Neural cell (in vitro differentiated cells): ENCODE measurements around the gene LRRC53. TPM values are rescaled to one million over a fixed set of nuclear protein-coding genes. Genes with fewer than 3 reads are reported as not detected.

Source experiments
- H2AFZ ChIP-seq: fragments of 200-600, 300-800 bp; sonication (generic), shearing (Covaris generic); 2 replicates; pipeline ENCODE4 v1.6.0; 2014; ENCODE audit warnings: low read depth, mild to moderate bottlenecking, antibody characterized with exemption, low read length, moderate library complexity
- H3F3A ChIP-seq: fragments of 200-600 bp; shearing (Covaris generic); 2 replicates; pipeline ENCODE4 v1.6.1; 2016; ENCODE audit warnings: mild to moderate bottlenecking, moderate library complexity, mixed read lengths, antibody characterized with exemption, low read length; ENCODE audit not compliant: insufficient read depth, poor library complexity, severe bottlenecking
- H3K27ac ChIP-seq: fragments of 200-600, 300-800 bp; sonication (generic), shearing (Covaris generic); 2 replicates; pipeline ENCODE4 v1.5.1; 2014; ENCODE audit warnings: mild to moderate bottlenecking, low read length, moderate library complexity
- H3K27me3 ChIP-seq: fragments of 300-800, 200-600 bp; sonication (generic), shearing (Covaris generic); 2 replicates; pipeline ENCODE4 v1.6.0; 2014; ENCODE audit warnings: mild to moderate bottlenecking, low read depth, low read length, moderate library complexity; ENCODE audit not compliant: insufficient read depth
- H3K36me3 ChIP-seq: fragments of 300-800, 200-600 bp; sonication (generic), shearing (Covaris generic); 2 replicates; pipeline ENCODE4 v1.5.1; 2014; ENCODE audit warnings: mild to moderate bottlenecking, antibody characterized with exemption, low read length, moderate library complexity; ENCODE audit not compliant: insufficient read depth
- H3K4me2 ChIP-seq: fragments of 300-800, 200-600 bp; sonication (generic), shearing (Covaris generic); 2 replicates; pipeline ENCODE4 v1.6.0; 2014; ENCODE audit warnings: mild to moderate bottlenecking, low read length
- H3K4me3 ChIP-seq: fragments of 300-800, 200-600 bp; sonication (generic), shearing (Covaris generic); 2 replicates; pipeline ENCODE4 v1.5.1; 2014; ENCODE audit warnings: mild to moderate bottlenecking, low read length, moderate library complexity
- H3K79me2 ChIP-seq: fragments of 200-600 bp; shearing (Covaris generic); replicated peaks from 2 replicates; pipeline ENCODE4 v1.6.0; 2014; ENCODE audit warnings: mild to moderate bottlenecking, low read length, moderate library complexity; ENCODE audit not compliant: insufficient read depth
- H3K9ac ChIP-seq: fragments of 300-800, 200-600 bp; sonication (generic), shearing (Covaris generic); 2 replicates; pipeline ENCODE4 v1.6.1; 2016; ENCODE audit warnings: mild to moderate bottlenecking, low read length, mixed read lengths
- H3K9me2 ChIP-seq: fragments of 200-600 bp; shearing (Covaris generic); 2 replicates; pipeline ENCODE4 v1.6.1; 2016; ENCODE audit warnings: mild to moderate bottlenecking, low read length, mixed read lengths; ENCODE audit not compliant: insufficient read depth
- H3K9me3 ChIP-seq: fragments of 200-600, 300-800 bp; sonication (generic), shearing (Covaris generic); 2 replicates; pipeline ENCODE4 v1.6.1; 2016; ENCODE audit warnings: mild to moderate bottlenecking, mixed run types, low read length, moderate library complexity, mixed read lengths
- H4K20me1 ChIP-seq: fragments of 200-600 bp; shearing (Covaris generic); 2 replicates; pipeline ENCODE4 v1.6.1; 2016; ENCODE audit warnings: mild to moderate bottlenecking, mixed run types; ENCODE audit not compliant: insufficient read depth
- EP300 ChIP-seq: fragments of 450-650 bp; conservative IDR thresholded peaks from 2 replicates; pipeline ENCODE4 v1.6.1; 2014; ENCODE audit warnings: antibody characterized with exemption, mild to moderate bottlenecking, moderate library complexity; ENCODE audit not compliant: poor library complexity, severe bottlenecking
- EZH2 ChIP-seq: fragments of 200-600, 300-800 bp; shearing (Covaris generic), sonication (generic); IDR thresholded peaks from 2 replicates; pipeline ENCODE4 v1.6.1; 2014; ENCODE audit warnings: antibody characterized with exemption, low read length, borderline replicate concordance, mild to moderate bottlenecking; ENCODE audit not compliant: insufficient read depth, poor library complexity, severe bottlenecking
- MXI1 ChIP-seq: fragments of 450-650 bp; conservative IDR thresholded peaks from 2 replicates; pipeline ENCODE4 v1.6.1; 2014; ENCODE audit warnings: antibody characterized with exemption, mild to moderate bottlenecking; ENCODE audit not compliant: poor library complexity, severe bottlenecking
- POLR2AphosphoS5 ChIP-seq: IDR thresholded peaks from 2 replicates; pipeline ENCODE4 v1.6.1; 2012
- RAD21 ChIP-seq: fragments of 450-650 bp; conservative IDR thresholded peaks from 2 replicates; pipeline ENCODE4 v1.6.1; 2014; ENCODE audit warnings: antibody characterized with exemption, mild to moderate bottlenecking, moderate library complexity
- SMC3 ChIP-seq: fragments of 450-650 bp; conservative IDR thresholded peaks from 2 replicates; pipeline ENCODE4 v1.6.1; 2014; ENCODE audit warnings: antibody characterized with exemption, mild to moderate bottlenecking, moderate library complexity; ENCODE audit not compliant: poor library complexity
- TAF1 ChIP-seq: IDR thresholded peaks from 2 replicates; pipeline ENCODE4 v1.6.1; 2012; ENCODE audit warnings: low read depth
- polyA plus RNA-seq: library from polyadenylated mRNA; depleted of rRNA; stranded (reverse); fragments of >200 nt; gene quantifications from 2 replicates; pipeline ENCODE4 v1.2.3, GENCODE V29; 2014
- TF ChIP-seq, protein P1 (sequence below): IDR thresholded peaks from 2 replicates; pipeline ENCODE4 v1.6.1; 2012; ENCODE audit warnings: borderline replicate concordance
- TF ChIP-seq, protein P2 (sequence below): fragments of 450-650 bp; IDR thresholded peaks from 2 replicates; pipeline ENCODE4 v1.5.1; 2014; ENCODE audit warnings: antibody characterized with exemption, mild to moderate bottlenecking, moderate library complexity; ENCODE audit not compliant: poor library complexity, severe bottlenecking

The LRRC53 gene
- polyA plus RNA-seq, 1 donor from 2014 or later = not detected

DNA sequence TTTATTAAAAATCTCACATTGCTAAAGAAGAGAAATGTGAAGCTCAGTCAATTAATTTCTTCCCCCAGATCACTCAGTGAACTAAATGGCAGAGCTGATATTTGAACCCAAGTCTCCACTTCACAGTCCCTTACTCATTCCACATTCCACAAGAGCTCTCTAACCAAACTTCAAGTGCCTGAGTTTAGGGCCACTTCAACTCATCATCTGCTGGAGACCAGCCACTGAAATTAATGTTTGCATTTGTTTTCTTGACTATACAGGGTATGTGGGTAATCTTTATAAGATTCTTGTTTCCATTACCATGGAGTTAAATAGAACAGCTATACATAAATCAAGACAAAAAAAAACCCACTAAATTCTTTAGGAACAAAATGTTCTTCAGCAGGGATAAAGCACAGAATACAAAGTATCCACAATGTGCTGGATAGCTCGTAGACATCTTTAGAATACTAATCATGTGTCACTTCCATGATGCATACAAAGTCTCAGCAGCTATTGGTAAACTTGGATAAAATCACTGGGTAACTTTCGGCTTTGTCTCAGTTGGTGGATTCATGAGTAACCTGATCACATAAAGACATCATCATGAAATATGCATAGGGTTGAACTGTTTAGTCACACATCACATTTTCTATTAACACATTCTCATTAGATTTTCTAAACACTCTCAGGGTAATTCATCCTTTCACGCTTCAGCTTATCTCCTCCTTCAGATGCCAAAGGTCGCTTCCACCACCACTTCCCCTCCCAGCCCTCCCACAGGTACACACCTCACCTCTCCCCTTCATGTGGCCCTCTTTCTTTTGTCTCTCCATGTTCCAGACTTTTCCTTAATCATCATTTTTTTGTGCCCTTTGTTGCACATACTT lies 89.8 kb downstream of the LRRC53 start:
- Histone ChIP-seq H3K36me3 (no peaks in the 10 kb centered on the region), H3F3A (no peaks in the 10 kb centered on the region), H3K9me3 (no peaks in the 10 kb centered on the region), H3K27me3 (no peaks in the 10 kb centered on the region), H3K4me2 (no peak overlapping the region), H3K9ac (no peak overlapping the region), H3K79me2 (no peaks in the 10 kb centered on the region), H4K20me1 (no peaks in the 10 kb centered on the region), H3K9me2 (no peaks in the 10 kb centered on the region), H3K27ac (no peak overlapping the region), H3K4me3 (no peak overlapping the region), H2AFZ (no peak overlapping the region)
- TF ChIP-seq, protein P1, sequence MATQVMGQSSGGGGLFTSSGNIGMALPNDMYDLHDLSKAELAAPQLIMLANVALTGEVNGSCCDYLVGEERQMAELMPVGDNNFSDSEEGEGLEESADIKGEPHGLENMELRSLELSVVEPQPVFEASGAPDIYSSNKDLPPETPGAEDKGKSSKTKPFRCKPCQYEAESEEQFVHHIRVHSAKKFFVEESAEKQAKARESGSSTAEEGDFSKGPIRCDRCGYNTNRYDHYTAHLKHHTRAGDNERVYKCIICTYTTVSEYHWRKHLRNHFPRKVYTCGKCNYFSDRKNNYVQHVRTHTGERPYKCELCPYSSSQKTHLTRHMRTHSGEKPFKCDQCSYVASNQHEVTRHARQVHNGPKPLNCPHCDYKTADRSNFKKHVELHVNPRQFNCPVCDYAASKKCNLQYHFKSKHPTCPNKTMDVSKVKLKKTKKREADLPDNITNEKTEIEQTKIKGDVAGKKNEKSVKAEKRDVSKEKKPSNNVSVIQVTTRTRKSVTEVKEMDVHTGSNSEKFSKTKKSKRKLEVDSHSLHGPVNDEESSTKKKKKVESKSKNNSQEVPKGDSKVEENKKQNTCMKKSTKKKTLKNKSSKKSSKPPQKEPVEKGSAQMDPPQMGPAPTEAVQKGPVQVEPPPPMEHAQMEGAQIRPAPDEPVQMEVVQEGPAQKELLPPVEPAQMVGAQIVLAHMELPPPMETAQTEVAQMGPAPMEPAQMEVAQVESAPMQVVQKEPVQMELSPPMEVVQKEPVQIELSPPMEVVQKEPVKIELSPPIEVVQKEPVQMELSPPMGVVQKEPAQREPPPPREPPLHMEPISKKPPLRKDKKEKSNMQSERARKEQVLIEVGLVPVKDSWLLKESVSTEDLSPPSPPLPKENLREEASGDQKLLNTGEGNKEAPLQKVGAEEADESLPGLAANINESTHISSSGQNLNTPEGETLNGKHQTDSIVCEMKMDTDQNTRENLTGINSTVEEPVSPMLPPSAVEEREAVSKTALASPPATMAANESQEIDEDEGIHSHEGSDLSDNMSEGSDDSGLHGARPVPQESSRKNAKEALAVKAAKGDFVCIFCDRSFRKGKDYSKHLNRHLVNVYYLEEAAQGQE = no peak
- no peak for TF ChIP-seq EZH2
- no peak for TF ChIP-seq MXI1
- no peak for TF ChIP-seq POLR2AphosphoS5
- TF ChIP-seq, protein P2, sequence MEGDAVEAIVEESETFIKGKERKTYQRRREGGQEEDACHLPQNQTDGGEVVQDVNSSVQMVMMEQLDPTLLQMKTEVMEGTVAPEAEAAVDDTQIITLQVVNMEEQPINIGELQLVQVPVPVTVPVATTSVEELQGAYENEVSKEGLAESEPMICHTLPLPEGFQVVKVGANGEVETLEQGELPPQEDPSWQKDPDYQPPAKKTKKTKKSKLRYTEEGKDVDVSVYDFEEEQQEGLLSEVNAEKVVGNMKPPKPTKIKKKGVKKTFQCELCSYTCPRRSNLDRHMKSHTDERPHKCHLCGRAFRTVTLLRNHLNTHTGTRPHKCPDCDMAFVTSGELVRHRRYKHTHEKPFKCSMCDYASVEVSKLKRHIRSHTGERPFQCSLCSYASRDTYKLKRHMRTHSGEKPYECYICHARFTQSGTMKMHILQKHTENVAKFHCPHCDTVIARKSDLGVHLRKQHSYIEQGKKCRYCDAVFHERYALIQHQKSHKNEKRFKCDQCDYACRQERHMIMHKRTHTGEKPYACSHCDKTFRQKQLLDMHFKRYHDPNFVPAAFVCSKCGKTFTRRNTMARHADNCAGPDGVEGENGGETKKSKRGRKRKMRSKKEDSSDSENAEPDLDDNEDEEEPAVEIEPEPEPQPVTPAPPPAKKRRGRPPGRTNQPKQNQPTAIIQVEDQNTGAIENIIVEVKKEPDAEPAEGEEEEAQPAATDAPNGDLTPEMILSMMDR = no peak

DNA sequence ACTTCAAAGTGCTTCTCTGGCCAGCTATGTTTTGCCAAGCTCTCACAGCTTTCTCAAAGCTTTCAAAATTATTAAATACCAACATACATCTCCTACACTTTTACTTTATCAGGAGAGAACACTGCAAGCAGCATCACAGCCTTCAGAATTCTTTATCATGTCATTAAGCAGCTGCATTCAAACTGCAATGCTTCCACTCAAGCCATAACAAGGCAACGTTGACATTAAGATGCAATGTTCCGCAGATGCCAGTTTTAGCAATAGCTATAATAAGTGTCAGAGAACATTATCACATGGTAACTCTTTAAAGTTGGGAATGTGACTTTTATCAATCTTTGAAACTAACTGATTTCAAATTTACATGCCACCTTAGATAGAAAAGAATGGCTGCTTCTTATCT lies 91.9 kb downstream of the LRRC53 start:
- no peak overlapping the region for H3K4me2 ChIP-seq
- H3K9me3 ChIP-seq = no peaks in the 10 kb centered on the region
- H3K79me2 ChIP-seq = no peaks in the 10 kb centered on the region
- no peaks in the 10 kb centered on the region for H3K9me2 ChIP-seq
- H3K4me3 ChIP-seq = no peak overlapping the region
- H3K27ac ChIP-seq = no peak overlapping the region
- no peaks in the 10 kb centered on the region for H3K36me3 ChIP-seq
- no peaks in the 10 kb centered on the region for H3K27me3 ChIP-seq
- no peak overlapping the region for H3K9ac ChIP-seq
- TF ChIP-seq SMC3 = no peak
- TF ChIP-seq TAF1 = no peak
- TF ChIP-seq EZH2 = no peak
- no peak for TF ChIP-seq EP300
- no peak for TF ChIP-seq POLR2AphosphoS5
- no peak for TF ChIP-seq RAD21
- no peak for TF ChIP-seq MXI1
- TF ChIP-seq, protein P1 = no peak
- TF ChIP-seq, protein P2 = no peak
- no peak overlapping the region for H2AFZ ChIP-seq
- H4K20me1 ChIP-seq = no peaks in the 10 kb centered on the region
- no peaks in the 10 kb centered on the region for H3F3A ChIP-seq
